Measurements from ENCODE around the gene UTP15.

Gene UTP15

DNA sequence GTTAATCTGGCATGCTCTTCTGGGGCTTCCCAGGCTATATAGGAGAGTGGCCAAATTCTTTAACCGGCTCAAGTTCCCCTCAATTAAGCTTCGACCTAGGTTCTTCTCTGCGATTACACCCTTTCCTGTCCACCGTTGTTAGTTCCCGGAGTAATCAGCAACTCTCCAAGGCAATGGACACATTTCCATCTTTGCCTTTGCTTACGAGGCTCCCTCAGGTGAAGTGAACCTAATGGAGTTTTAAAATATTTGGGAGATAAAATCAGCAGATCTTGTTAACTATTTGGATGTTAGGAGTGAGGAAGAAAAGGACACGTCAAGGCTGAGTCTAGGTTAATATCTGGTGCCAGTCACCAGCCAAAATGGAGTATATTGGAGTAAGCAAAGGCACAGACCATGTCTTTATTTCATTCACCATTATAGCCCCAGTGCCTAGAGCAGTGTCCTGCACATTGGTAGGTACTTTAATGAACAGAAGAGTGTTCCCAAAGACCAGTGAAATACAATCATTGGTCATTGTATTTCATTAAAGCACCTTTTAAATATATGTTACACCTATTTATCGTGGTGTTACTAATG is 515 bp downstream of the UTP15 start:
- Histone ChIP-seq H3K27me3 (ENCODE audit: control insufficient read depth, insufficient read depth, low read length) (no peaks in the 10 kb centered on the region), H3K4me1 (ENCODE audit: control insufficient read depth, insufficient read depth, low read length) (no peaks in the 10 kb centered on the region), H3K9me3 (ENCODE audit: control insufficient read depth, insufficient read depth, low read length) (no peaks in the 10 kb centered on the region), H3K36me3 (ENCODE audit: control insufficient read depth, insufficient read depth, low read length) (no peaks in the 10 kb centered on the region; the same call in 1 of the 2 replicates), H3K4me3 (ENCODE audit: low read length) (peak overlapping the region; percentile 98), H3K27ac (ENCODE audit: low read length) (no peak overlapping the region)
- DNase-seq (ENCODE audit: low read depth, low spot score): no peak
- WGBS (ENCODE audit: insufficient coverage, insufficient read length): no CpG with 5 or more reads among the region's 8 CpGs

- Histone ChIP-seq H3K4me3 (ENCODE audit: low read length) (no peak overlapping the region), H3K4me1 (ENCODE audit: control insufficient read depth, insufficient read depth, low read length) (no peaks in the 10 kb centered on the region), H3K27me3 (ENCODE audit: control insufficient read depth, insufficient read depth, low read length) (no peaks in the 10 kb centered on the region), H3K36me3 (ENCODE audit: control insufficient read depth, insufficient read depth, low read length) (peaks cover 2% of the 10 kb centered on the region; the same call in 1 of the 2 replicates), H3K27ac (ENCODE audit: low read length) (no peak overlapping the region), H3K9me3 (ENCODE audit: control insufficient read depth, insufficient read depth, low read length) (no peaks in the 10 kb centered on the region)
- WGBS (ENCODE audit: insufficient coverage, insufficient read length): no CpG with 5 or more reads among the region's 3 CpGs
- DNase-seq (ENCODE audit: low read depth, low spot score): no peak
Measured at GRCh38 chr5:73582285-73583145, 17.0 kb downstream of the UTP15 start.

GRCh38 chr5:73587923-73588322 is 22.4 kb downstream of the UTP15 start:
- H3K9me3 ChIP-seq (ENCODE audit: control insufficient read depth, insufficient read depth, low read length): no peaks in the 10 kb centered on the region
- H3K4me3 ChIP-seq (ENCODE audit: low read length): no peak overlapping the region
- no peaks in the 10 kb centered on the region for H3K4me1 ChIP-seq (ENCODE audit: control insufficient read depth, insufficient read depth, low read length)
- WGBS (ENCODE audit: insufficient coverage, insufficient read length): no CpG with 5 or more reads among the region's 1 CpG
- H3K27me3 ChIP-seq (ENCODE audit: control insufficient read depth, insufficient read depth, low read length): no peaks in the 10 kb centered on the region
- H3K36me3 ChIP-seq (ENCODE audit: control insufficient read depth, insufficient read depth, low read length): no peaks in the 10 kb centered on the region
- DNase-seq (ENCODE audit: low read depth, low spot score): no peak
- no peak overlapping the region for H3K27ac ChIP-seq (ENCODE audit: low read length)

- Histone ChIP-seq H3K4me3 (ENCODE audit: low read length) (no peak overlapping the region), H3K27me3 (ENCODE audit: control insufficient read depth, insufficient read depth, low read length) (no peaks in the 10 kb centered on the region), H3K27ac (ENCODE audit: low read length) (no peak overlapping the region), H3K9me3 (ENCODE audit: control insufficient read depth, insufficient read depth, low read length) (no peaks in the 10 kb centered on the region), H3K36me3 (ENCODE audit: control insufficient read depth, insufficient read depth, low read length) (no peaks in the 10 kb centered on the region), H3K4me1 (ENCODE audit: control insufficient read depth, insufficient read depth, low read length) (no peaks in the 10 kb centered on the region)
- no CpG with 5 or more reads among the region's 4 CpGs for WGBS (ENCODE audit: insufficient coverage, insufficient read length)
- DNase-seq (ENCODE audit: low read depth, low spot score): peak; percentile 47
Measured at GRCh38 chr5:73591102-73591695, 25.7 kb downstream of the UTP15 start.

DNA sequence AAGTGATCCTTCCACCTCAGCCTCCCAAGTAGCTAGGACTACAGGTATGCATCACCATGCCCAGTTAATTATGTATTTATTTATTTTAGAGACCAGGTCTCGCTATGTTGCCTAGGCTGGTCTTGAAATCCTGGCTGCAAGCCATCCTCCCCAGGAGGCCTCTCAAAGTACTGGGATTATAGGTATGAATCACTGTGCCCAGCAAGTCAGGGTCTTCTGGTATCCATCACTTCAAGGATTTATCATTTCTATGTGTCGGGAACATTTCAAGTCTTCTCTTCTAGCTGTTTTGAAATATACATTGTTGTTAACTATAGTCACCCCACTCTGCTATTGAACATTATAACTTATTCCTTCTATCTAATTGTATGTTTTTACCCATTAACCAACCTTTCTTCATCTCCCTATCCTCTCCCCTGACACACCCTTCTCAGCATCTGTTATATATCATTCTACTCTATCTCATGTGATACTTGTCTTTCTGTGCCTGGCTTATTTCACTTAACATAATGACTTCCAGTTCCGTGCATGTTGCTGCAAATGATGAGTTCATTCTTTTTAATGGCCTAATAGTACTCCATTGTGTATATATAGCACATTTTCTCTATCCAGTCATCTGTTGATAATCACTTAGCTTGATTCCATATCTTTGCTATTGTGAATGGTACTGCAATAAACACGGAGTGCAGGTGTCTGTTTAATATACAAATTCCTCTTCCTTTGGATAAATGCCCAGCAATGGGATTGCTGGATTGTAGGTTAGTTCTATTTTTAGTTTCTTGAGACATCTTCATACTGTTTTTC is 26.4 kb downstream of the UTP15 start:
- Histone ChIP-seq H3K4me1 (ENCODE audit: control insufficient read depth, insufficient read depth, low read length) (no peaks in the 10 kb centered on the region), H3K27me3 (ENCODE audit: control insufficient read depth, insufficient read depth, low read length) (no peaks in the 10 kb centered on the region), H3K27ac (ENCODE audit: low read length) (no peak overlapping the region), H3K9me3 (ENCODE audit: control insufficient read depth, insufficient read depth, low read length) (no peaks in the 10 kb centered on the region), H3K36me3 (ENCODE audit: control insufficient read depth, insufficient read depth, low read length) (no peaks in the 10 kb centered on the region), H3K4me3 (ENCODE audit: low read length) (no peak overlapping the region)
- no CpG with 5 or more reads among the region's 4 CpGs for WGBS (ENCODE audit: insufficient coverage, insufficient read length)
- no peak for DNase-seq (ENCODE audit: low read depth, low spot score)

DNA sequence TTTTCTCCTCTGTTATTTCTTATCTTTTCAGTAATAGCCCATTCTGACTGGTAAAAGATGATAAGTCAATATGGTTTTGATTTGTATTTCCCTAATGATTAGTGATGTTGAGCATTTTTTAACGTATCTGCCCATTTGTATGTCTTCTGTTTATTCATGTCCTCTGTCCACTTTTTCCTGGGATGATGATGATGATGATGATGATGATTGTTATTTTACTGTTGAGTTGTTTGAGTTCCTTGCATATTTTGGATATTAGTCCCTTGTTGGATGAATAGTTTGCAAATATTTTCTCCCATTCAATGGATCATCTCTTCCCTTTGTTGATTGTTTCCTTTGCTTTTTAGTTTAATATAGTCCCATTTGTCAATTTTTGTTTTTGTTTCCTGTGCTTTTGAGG is 27.0 kb downstream of the UTP15 start:
- H3K4me3 ChIP-seq (ENCODE audit: low read length): no peak overlapping the region
- no peaks in the 10 kb centered on the region for H3K4me1 ChIP-seq (ENCODE audit: control insufficient read depth, insufficient read depth, low read length)
- DNase-seq (ENCODE audit: low read depth, low spot score): no peak
- no CpG with 5 or more reads among the region's 1 CpG for whole genome bisulfite sequencing (ENCODE audit: insufficient coverage, insufficient read length)
- no peaks in the 10 kb centered on the region for H3K27me3 ChIP-seq (ENCODE audit: control insufficient read depth, insufficient read depth, low read length)
- H3K27ac ChIP-seq (ENCODE audit: low read length): no peak overlapping the region
- no peaks in the 10 kb centered on the region for H3K9me3 ChIP-seq (ENCODE audit: control insufficient read depth, insufficient read depth, low read length)
- no peaks in the 10 kb centered on the region for H3K36me3 ChIP-seq (ENCODE audit: control insufficient read depth, insufficient read depth, low read length)

DNA sequence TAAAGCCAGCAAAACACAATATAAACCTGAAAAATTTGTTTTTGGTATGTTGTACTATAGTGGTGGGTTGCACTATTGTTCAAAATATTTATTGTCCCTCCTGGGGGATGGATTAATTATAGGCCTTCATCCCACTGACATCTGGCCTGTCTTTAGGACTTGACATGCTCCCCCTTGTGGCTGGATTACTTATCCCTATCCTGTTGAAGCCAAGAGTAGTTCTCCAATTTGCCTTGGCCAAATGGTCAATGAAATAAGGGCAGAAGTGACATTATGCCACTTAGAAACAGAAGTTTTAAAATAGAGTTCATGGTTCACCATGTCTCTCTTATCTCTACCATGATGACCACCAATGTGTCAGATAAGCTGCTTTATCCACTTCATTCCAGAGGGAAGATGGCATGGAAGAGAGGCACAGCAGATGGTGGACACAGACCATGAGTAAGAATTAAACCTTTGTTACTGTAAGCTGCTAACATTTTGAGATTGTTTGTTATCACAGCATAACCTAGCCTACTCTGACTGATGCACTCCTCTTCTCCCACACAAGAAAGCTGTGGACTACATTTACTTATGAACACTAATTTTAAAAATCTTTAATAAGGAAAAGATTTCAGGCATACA is 31.3 kb downstream of the UTP15 start:
- peak; percentile 50 for DNase-seq (ENCODE audit: low read depth, low spot score)
- Histone ChIP-seq H3K4me3 (ENCODE audit: low read length) (no peak overlapping the region), H3K9me3 (ENCODE audit: control insufficient read depth, insufficient read depth, low read length) (no peaks in the 10 kb centered on the region), H3K36me3 (ENCODE audit: control insufficient read depth, insufficient read depth, low read length) (no peaks in the 10 kb centered on the region), H3K27ac (ENCODE audit: low read length) (no peak overlapping the region), H3K4me1 (ENCODE audit: control insufficient read depth, insufficient read depth, low read length) (no peaks in the 10 kb centered on the region), H3K27me3 (ENCODE audit: control insufficient read depth, insufficient read depth, low read length) (no peaks in the 10 kb centered on the region)

DNA sequence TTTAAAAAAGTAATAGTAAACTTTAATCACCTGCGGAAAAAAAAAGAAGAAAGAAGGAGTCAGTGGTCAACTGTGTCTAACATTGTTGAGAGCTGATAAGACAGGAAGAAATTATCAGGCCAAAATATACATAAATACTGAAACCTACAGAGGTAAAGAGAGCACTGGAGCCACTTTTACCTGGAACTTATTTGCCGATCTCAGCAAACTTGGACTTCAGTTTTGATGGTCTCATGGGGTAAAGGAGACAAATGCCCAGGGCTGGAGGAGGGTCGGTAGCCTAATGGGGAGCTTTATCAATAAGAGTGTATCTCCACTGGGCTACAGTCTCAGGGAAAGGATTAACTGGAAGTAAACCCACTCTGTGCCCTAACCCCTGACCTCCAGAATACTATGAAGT is 33.8 kb downstream of the UTP15 start:
- H3K4me1 ChIP-seq (ENCODE audit: control insufficient read depth, insufficient read depth, low read length): no peaks in the 10 kb centered on the region
- no peaks in the 10 kb centered on the region for H3K27me3 ChIP-seq (ENCODE audit: control insufficient read depth, insufficient read depth, low read length)
- WGBS (ENCODE audit: insufficient coverage, insufficient read length): no CpG with 5 or more reads among the region's 3 CpGs
- no peaks in the 10 kb centered on the region for H3K9me3 ChIP-seq (ENCODE audit: control insufficient read depth, insufficient read depth, low read length)
- H3K36me3 ChIP-seq (ENCODE audit: control insufficient read depth, insufficient read depth, low read length): no peaks in the 10 kb centered on the region
- DNase-seq (ENCODE audit: low read depth, low spot score): no peak
- H3K27ac ChIP-seq (ENCODE audit: low read length): no peak overlapping the region
- H3K4me3 ChIP-seq (ENCODE audit: low read length): no peak overlapping the region

DNA sequence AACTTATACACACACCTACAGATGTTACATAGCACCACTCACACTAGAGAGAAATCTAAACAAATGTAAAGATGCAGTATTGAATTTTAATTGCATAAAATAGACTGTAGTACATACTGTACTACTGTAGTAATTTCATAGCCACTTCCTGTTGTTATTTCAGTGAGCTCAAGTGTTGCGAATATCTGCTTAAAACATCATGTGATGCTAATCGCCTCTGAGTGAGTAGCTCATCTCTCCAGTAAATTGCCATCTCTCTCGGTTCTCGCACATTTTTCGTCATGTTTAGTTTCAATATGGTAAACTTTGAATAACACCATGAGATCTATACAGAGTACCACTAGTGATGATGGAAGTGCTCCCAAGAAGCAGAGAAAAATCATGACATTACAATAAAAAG is 38.5 kb downstream of the UTP15 start:
- WGBS (ENCODE audit: insufficient coverage, insufficient read length): no CpG with 5 or more reads among the region's 5 CpGs
- Histone ChIP-seq H3K4me3 (ENCODE audit: low read length) (no peak overlapping the region), H3K9me3 (ENCODE audit: control insufficient read depth, insufficient read depth, low read length) (no peaks in the 10 kb centered on the region), H3K27me3 (ENCODE audit: control insufficient read depth, insufficient read depth, low read length) (no peaks in the 10 kb centered on the region), H3K27ac (ENCODE audit: low read length) (no peak overlapping the region), H3K36me3 (ENCODE audit: control insufficient read depth, insufficient read depth, low read length) (no peaks in the 10 kb centered on the region), H3K4me1 (ENCODE audit: control insufficient read depth, insufficient read depth, low read length) (no peaks in the 10 kb centered on the region)
- DNase-seq (ENCODE audit: low read depth, low spot score): no peak

Data from iPS DF 6.9 (cell line).